Kidney (tissue), 14 donors: ENCODE data around the gene C18orf63. TPM values are rescaled to one million over a fixed set of nuclear protein-coding genes. Genes with fewer than 3 reads are reported as not detected.

Experiments used
- DNase-seq, 5 donors: peaks; one replicate each; pipeline ENCODE4 v3.0.0-alpha.2; 2013 to 2020
- FAIRE-seq: peaks from 2 replicates; lab custom pipeline; 2012; peaks lifted over from hg19 to GRCh38; lab: Jason Lieb, UNC
- H3K27ac ChIP-seq, 2 donors: one replicate each; pipeline ENCODE4 v1.7.0; 2013; ENCODE audit warnings: low read depth in 2 of 2, low read length in 2 of 2, inconsistent platforms in 1 of 2
- H3K27me3 ChIP-seq: one replicate; pipeline ENCODE4 v1.7.1; 2013; ENCODE audit warnings: low read length, inconsistent platforms; ENCODE audit not compliant: control insufficient read depth, insufficient read depth
- H3K36me3 ChIP-seq, 3 donors: one replicate each; pipeline versions ENCODE4 v1.7.0 to v1.7.1; 2013; ENCODE audit warnings: low read length in 3 of 3, control low read depth in 1 of 3, inconsistent platforms in 1 of 3; ENCODE audit not compliant: insufficient read depth in 3 of 3, control insufficient read depth in 2 of 3
- H3K4me1 ChIP-seq, 3 donors: one replicate each; pipeline versions ENCODE4 v1.7.0 to v1.7.1; 2013; ENCODE audit warnings: low read length in 3 of 3, inconsistent platforms in 1 of 3, low read depth in 1 of 3; ENCODE audit not compliant: control insufficient read depth in 2 of 3, insufficient read depth in 2 of 3
- H3K4me3 ChIP-seq, 3 donors: one replicate each; pipeline versions ENCODE4 v1.7.0 to v1.8.1; 2013; ENCODE audit warnings: low read length in 3 of 3, control low read depth in 1 of 3, inconsistent platforms in 1 of 3
- H3K9ac ChIP-seq, 3 donors: one replicate each; pipeline versions ENCODE4 v1.7.0 to v1.7.1; 2013; ENCODE audit warnings: low read length in 3 of 3, control low read depth in 1 of 3, inconsistent platforms in 1 of 3
- H3K9me3 ChIP-seq, 3 donors: one replicate each; pipeline versions ENCODE4 v1.7.0 to v1.7.1; 2013; ENCODE audit warnings: low read length in 3 of 3, control low read depth in 1 of 3, inconsistent platforms in 1 of 3; ENCODE audit not compliant: control insufficient read depth in 2 of 3, insufficient read depth in 1 of 3
- intact Hi-C: fragments of 100-400 bp; cut with DNase I; formaldehyde crosslinking; loops from one replicate; pipeline ENCODE4 v1.11.1; 2022
- polyA plus RNA-seq: library from polyadenylated mRNA; stranded (reverse); fragments of 350-450 nt; fragmentation: Illumina TruSeq; extraction: RNeasy Lipid Tissue Mini Kit (QIAGEN cat#74804); gene quantifications from one replicate; pipeline ENCODE4 v1.2.3, GENCODE V29; 2014; ENCODE audit warnings: low read depth, low replicate concordance; ENCODE audit not compliant: insufficient read depth
- total RNA-seq: library from RNA; stranded (reverse); fragmentation: NEBNext Ultra II Directional; extraction: Animal tissue kit (Norgen Biotek cat#: 25700); gene quantifications from one replicate; pipeline ENCODE4 v1.2.1, GENCODE V29; 2021
- TF ChIP-seq, protein P1 (sequence below): IDR thresholded peaks from 3 replicates; pipeline ENCODE4 v1.5.1; 2012; ENCODE audit warnings: mild to moderate bottlenecking, moderate library complexity, borderline replicate concordance; ENCODE audit not compliant: insufficient read depth; ENCODE audit errors: extremely low read depth
- donor health status: control.
- donor health status: control.
- donor health status: control.
- donor health status: control.
- donor health status: control.
- donor health status: DM: yes; HTN: yes; CAD: no.
- donor health status: Normal renal cell carcinoma (clear cell type).

The C18orf63 gene
- total and polyA plus RNA-seq, 2 donors from 2014 or later = not detected

DNA sequence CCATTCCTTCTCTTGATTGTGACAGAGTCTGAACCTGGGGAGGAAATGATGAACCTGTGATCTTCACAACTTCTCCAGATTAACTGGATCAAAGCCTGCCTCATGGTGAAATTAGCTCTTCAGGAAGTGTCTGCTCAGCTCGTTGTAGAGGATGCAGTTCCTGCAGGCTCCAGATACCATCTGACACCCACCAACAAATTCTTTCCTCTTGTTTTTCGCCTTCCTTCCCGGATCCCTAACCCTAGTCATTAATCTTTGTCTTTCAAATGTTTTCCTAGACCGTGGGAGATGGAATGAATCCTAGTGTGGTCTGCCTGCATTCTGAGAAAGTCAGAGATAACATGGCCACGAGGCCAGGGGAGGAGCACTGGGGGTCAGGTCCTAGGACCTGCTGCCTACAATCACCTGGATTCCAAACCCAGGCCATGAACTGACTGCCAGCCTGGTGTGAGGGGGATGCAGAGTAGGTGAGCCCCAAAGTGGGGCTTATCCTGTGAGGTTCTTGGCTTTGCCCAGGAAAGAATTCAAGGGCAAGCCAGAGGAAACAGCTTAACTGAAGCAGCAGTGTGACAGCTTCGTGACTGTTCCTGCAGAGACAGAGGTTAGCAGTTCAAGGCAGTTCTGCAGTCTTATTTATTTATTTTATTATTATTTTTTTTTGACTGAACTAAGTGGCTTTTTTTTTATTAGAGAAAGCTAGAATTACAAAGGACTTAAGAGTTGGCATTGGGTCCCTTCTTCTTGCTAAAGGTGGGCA lies 73.7 kb downstream of the C18orf63 start:
- H3K9ac ChIP-seq = no peak overlapping the region
- H3K4me3 ChIP-seq = no peak overlapping the region
- no peaks in the 10 kb centered on the region for H3K36me3 ChIP-seq
- H3K27ac ChIP-seq = no peak overlapping the region
- H3K4me1 ChIP-seq = peaks cover 0 to 9% (median 2%) of the 10 kb centered on the region in 3 donors
- intact Hi-C loops = no loop called here
- no peaks in the 10 kb centered on the region for H3K27me3 ChIP-seq
- H3K9me3 ChIP-seq = no peaks in the 10 kb centered on the region
- TF ChIP-seq, protein P1, sequence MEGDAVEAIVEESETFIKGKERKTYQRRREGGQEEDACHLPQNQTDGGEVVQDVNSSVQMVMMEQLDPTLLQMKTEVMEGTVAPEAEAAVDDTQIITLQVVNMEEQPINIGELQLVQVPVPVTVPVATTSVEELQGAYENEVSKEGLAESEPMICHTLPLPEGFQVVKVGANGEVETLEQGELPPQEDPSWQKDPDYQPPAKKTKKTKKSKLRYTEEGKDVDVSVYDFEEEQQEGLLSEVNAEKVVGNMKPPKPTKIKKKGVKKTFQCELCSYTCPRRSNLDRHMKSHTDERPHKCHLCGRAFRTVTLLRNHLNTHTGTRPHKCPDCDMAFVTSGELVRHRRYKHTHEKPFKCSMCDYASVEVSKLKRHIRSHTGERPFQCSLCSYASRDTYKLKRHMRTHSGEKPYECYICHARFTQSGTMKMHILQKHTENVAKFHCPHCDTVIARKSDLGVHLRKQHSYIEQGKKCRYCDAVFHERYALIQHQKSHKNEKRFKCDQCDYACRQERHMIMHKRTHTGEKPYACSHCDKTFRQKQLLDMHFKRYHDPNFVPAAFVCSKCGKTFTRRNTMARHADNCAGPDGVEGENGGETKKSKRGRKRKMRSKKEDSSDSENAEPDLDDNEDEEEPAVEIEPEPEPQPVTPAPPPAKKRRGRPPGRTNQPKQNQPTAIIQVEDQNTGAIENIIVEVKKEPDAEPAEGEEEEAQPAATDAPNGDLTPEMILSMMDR = no peak
- DNase-seq (peak in 4 of 5 donors; percentile 56 to 90 (median 74)), FAIRE-seq (no peak)

DNA sequence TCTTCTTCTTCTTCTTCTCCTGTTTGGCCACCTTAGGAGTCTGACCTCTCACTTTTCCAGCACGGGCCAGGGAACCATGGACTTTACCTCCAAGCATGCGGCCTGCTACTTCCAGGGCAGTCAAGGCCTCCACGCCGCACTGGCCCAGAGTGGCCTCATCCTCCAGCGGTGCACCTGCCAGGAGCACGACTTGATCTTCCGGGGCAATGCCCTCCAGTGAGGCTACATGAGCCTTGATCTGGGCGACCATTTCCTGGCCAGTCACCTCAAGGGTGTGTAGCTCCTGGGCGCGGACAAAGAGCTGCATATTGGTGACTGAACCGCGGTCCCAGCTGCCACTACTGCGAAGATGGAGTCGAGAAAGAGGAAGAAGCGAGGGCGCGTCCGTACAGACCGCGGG lies 74.4 kb downstream of the C18orf63 start:
- intact Hi-C loops = no loop called here
- H3K9me3 ChIP-seq = no peaks in the 10 kb centered on the region
- H3K27ac ChIP-seq = no peak overlapping the region
- no peak overlapping the region for H3K9ac ChIP-seq
- DNase-seq = no peak
- H3K27me3 ChIP-seq = no peaks in the 10 kb centered on the region
- H3K36me3 ChIP-seq = no peaks in the 10 kb centered on the region
- no peak for FAIRE-seq
- H3K4me1 ChIP-seq = peaks cover 0 to 9% (median 2%) of the 10 kb centered on the region in 3 donors
- H3K4me3 ChIP-seq = no peak overlapping the region
- TF ChIP-seq, protein P1 = no peak

GRCh38 chr18:74390900-74391299 lies 75.3 kb downstream of the C18orf63 start:
- FAIRE-seq (no peak), DNase-seq (no peak)
- TF ChIP-seq, protein P1 = no peak

More at GRCh38 chr18:74390900-74391299, 75.3 kb downstream of the C18orf63 start:
- H3K4me3 ChIP-seq = no peak overlapping the region
- no peaks in the 10 kb centered on the region for H3K36me3 ChIP-seq
- no peak overlapping the region for H3K9ac ChIP-seq
- no peak overlapping the region for H3K27ac ChIP-seq
- H3K4me1 ChIP-seq = peaks cover 0 to 11% (median 2%) of the 10 kb centered on the region in 3 donors
- H3K9me3 ChIP-seq = no peaks in the 10 kb centered on the region
- intact Hi-C loops = no loop called here
- no peaks in the 10 kb centered on the region for H3K27me3 ChIP-seq
